GM18511 (cell line): Measurements from ENCODE around the gene ATP8B4.

ENCODE experiments used
- ATAC-seq: cut with Tn5 transposase; IDR thresholded peaks from one replicate; pipeline ENCODE4 v1.9.1; 2021; ENCODE audit warnings: mild to moderate bottlenecking, moderate library complexity; ENCODE audit not compliant: unreplicated experiment

The ATP8B4 gene

DNA sequence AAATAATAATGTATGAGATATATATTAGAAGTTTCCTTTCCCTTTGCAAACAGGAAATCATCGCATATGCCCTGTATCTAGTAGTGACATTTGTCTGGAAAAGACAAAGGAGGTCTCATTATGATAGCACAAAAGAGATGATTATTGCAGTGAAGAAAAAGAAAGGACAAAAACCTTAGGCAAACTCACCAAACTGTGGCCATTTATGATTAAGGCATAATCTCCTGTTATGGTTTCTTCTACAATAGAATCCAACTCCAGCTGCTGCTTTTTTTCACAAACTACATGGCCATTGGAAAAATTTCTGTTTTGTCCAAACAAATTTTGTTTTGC lies 218.2 kb downstream of the ATP8B4 start:
- no peak for ATAC-seq

GRCh38 chr15:49900006-49900902 lies 218.8 kb downstream of the ATP8B4 start:
- ATAC-seq = no peak

- no peak for ATAC-seq
Observed at GRCh38 chr15:49898575-49899283, 220.3 kb downstream of the ATP8B4 start.

- ATAC-seq = no peak
Observed at GRCh38 chr15:49898097-49898496, 220.9 kb downstream of the ATP8B4 start.

DNA sequence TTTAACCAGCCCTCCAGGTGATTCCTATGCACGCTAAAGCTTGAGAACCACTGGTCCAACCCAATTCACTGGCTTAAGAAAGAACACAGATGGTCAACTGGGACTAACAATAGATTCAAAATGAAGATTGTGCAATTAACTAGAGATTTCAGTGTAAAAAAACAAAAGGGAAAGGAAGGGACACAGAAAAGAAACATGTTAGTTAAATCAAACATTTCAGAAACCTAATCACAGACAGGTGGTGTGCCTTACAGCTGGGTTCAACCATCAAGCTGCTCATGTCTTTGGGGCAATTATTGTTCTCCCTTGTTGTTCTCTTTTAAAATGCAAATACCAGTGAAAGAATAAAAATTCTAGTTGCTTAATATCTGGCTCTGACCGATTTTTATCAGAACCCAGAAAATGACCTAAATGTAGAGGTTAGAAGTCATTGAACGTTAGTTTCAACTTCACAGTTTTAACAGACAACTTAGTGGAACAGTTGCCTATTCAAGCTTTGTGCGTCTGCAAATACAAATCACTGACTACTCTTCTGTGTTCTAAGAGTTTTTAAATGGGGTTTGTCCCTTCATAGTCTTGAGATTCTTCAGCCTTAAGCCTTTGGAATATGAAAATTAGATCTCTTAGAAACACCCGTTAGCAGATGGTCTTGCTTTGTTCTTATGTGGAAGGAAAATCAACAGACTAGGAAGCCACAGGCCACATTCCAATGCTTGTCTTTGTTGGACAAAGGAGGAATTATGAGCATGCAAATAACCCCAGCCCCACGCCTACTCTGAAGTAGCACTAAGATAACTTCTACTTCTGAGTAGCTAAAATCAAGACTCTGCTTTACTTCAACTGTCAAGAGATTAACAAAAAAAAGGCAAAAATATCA lies 223.4 kb downstream of the ATP8B4 start:
- ATAC-seq = no peak

GRCh38 chr15:49890689-49891088 lies 228.3 kb downstream of the ATP8B4 start:
- no peak for ATAC-seq

GRCh38 chr15:49889536-49889935 lies 229.5 kb downstream of the ATP8B4 start:
- no peak for ATAC-seq

DNA sequence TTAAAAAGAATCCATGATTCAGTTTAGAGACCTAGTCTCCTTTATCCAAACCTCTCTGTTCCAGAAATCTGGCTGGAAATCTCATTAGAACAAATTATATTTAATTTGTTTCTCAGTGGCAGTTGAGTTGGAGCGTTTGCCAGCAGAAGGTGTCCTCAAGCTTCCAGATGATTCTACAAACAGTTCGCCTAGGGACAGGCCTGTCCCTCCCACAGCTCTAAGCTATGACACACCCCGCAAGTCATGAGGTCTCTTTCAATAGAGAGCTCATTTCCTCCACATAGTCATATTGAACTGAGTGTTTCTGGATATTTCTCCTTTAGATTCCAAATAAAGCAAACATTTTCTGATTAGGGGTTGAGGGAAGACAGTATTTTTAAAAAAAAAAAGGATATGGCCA lies 230.3 kb downstream of the ATP8B4 start:
- ATAC-seq = no peak

DNA sequence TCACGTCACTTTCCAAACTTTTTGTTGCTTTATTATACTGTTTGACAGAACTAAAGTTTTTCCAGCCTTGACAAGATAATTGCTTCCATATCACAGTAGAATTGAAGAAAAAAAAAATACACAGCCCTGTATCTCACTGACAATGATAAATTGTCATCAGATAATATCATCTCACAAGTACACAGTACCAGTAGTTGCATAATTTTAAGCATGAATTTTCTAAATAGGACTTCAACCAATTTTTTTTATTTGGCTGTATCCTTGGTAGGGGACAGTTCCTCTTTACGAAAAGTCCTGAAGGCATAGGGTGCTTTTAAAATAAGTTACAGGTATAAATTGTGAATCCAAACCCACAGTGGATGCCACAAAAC lies 230.7 kb downstream of the ATP8B4 start:
- ATAC-seq = no peak

DNA sequence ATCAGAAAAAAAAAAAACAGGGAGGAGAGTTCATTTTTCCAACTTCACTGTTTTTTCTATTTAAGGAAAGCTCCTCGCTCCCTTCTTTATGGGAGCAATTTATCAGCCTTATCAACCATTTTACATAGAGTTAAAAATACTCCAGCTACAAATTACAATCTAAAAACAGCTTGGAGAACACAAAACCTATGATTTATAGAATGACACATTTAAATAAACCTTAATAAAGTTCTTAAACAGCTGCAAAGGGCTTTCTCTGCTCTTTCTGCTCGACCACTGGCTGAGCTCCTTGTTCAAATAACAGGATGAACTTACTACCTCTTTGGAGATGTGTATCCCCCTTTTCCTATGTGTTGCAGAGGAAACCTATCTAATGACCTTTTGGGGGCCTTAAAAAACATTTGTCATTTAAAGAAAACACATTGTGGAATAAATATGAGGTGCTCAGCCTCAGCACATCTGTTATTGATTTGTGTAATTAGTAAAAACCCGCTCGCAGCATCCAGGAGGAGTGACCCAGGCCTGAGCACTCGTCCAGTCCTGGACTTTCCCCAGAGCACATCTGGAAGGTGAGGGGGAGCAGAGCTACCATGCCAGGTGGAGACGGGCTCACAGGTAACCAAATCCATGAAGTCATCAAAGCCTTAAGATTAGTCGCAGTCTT lies 231.2 kb downstream of the ATP8B4 start:
- ATAC-seq = no peak

DNA sequence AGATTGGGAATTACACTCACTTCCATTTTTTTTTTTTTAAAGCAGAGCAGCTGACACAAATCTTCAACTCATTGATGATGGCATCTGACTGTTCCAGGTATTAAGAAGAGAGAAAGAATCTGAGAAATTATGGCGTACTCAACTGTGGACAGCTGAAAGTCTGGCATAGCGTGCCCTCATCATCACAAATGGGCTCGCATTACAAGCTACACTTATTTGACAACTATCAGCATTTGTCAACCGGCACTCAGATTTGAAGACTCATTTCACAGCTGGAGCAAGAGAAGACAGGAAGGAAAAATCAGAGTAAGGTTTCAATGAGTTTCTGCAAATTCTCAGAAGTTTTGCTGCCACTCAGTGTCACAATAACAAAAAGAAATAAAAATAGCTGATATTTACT lies 235.9 kb downstream of the ATP8B4 start:
- no peak for ATAC-seq

- no peak for ATAC-seq
Observed at GRCh38 chr15:49881866-49882265, 237.2 kb downstream of the ATP8B4 start.

- no peak for ATAC-seq
Observed at GRCh38 chr15:49881433-49881832, 237.6 kb downstream of the ATP8B4 start.

DNA sequence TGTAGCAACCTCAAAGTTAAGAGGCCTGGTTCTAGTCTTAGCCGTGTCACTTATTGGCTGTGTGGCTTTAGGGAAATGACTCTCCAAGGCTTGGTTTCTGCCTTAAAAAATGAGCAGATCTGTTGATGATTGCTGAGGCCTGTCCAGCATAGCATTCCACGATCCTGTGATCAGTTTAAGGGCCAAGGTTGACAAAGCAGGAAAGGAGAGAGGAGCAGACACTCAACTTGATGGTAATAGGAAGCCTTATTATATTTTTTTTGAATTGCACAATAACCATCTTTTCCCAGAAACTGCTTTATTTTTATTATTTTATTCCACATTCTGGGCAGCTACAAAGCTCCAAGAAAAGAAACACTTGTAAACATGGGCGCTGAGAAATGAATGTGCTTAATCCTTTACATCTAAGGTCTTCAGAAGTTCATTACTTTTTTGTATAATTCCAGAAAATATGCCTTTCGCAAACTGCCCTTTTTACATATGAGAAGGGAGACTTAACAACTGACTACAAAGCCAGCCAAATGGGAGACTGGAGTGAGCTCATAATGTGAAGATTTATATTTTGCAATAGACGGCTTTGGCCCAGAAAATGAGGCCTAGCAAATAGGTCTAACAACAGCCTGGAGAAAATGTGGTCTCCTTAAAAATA lies 241.0 kb downstream of the ATP8B4 start:
- ATAC-seq = no peak

DNA sequence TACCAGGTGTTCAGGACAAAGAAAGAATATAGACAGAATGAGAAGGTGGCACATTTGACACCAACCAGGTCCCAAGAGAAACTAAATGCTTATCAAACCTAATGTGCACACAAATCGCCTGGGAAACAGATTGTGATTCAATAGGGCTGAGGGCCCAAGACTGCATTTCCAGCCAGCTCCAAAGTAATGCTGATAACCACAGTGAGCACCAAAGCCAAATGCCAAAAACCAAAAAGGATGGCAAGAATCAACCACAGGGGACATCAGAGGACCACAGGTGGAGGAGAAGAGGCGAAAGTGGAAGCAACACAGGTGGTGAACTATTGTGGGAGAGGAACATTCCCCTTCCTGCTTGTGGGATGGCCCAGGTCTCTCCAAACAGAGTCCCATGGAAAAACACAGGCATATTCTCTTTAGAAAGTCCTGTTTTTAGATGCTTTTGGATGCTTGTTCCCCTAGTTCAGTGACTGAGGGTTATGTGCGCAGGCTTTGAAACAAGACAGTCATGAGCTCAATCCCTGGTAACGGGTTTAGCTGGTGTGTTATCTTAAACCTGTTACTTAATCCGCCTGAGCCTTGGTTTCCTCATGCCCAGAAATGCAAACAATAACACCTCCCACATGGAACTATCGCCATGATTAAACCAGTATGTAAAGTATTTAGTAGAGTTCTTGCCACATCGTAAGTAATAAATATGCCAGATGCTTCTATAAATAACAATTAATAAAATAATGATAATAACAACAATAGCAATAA lies 241.7 kb downstream of the ATP8B4 start:
- ATAC-seq = no peak

GRCh38 chr15:49876401-49877038 lies 242.5 kb downstream of the ATP8B4 start:
- ATAC-seq = no peak

DNA sequence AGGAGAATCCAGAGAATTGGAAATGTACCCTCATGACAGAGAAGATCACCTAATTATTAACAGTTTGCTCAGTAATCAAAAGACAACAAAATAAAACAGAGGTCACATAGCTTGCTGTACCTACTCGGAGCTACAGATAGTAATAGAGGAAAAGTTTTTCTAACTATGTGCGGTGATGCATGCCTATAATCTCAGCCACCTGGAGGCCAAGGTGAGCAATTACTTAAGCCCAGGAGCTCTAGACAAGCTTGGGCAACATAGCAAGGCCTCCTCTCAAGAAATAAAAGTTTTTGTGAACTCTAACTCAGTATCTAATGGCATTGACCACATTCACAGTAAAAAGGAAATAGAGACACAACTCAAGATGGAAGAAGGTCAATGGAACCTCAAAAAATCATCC lies 243.6 kb downstream of the ATP8B4 start:
- peak; percentile 64 for ATAC-seq

- ATAC-seq = no peak
Observed at GRCh38 chr15:49870472-49870871, 248.6 kb downstream of the ATP8B4 start.

GRCh38 chr15:49868348-49868747 lies 250.7 kb downstream of the ATP8B4 start:
- no peak for ATAC-seq
